T-helper 2 cell treated with Interferon-gamma antibody and Interleukin-4, amounts not matched to agents 100 ng/mL and 5 ng/mL, for 36 hours (primary cell): ENCODE data around the gene RTRAF. TPM values are rescaled to one million over a fixed set of nuclear protein-coding genes. Genes with fewer than 3 reads are reported as not detected.

Experiments
- intact Hi-C: fragments of 100-400 bp; cut with micrococcal nuclease; formaldehyde crosslinking; loops from one replicate; pipeline ENCODE4 v1.15.1; 2023
- total RNA-seq: library from RNA; stranded (reverse); gene quantifications from 2 replicates; pipeline ENCODE4 v1.2.3, GENCODE V29; 2022

Gene RTRAF
- total RNA-seq, 1 donor from 2014 or later: 182 TPM

- intact Hi-C loops: no loop called here
Measured at GRCh38 chr14:52020161-52020714, 30.9 kb downstream of the RTRAF start.

- intact Hi-C loops: no loop called here
Measured at GRCh38 chr14:52020866-52021717, 31.7 kb downstream of the RTRAF start.

GRCh38 chr14:52021957-52022600, 32.7 kb downstream of the RTRAF start:
- intact Hi-C loops: no loop called here

GRCh38 chr14:52023518-52023917, 34.2 kb downstream of the RTRAF start:
- intact Hi-C loops: no loop called here

GRCh38 chr14:52025310-52025709, 36.0 kb downstream of the RTRAF start:
- intact Hi-C loops: no loop called here

GRCh38 chr14:52026017-52026660, 36.8 kb downstream of the RTRAF start:
- intact Hi-C loops: no loop called here

- intact Hi-C loops: no loop called here
Measured at GRCh38 chr14:52026901-52027300, 37.6 kb downstream of the RTRAF start.

GRCh38 chr14:52029881-52030280, 40.5 kb downstream of the RTRAF start:
- intact Hi-C loops: no loop called here

GRCh38 chr14:52031781-52032180, 42.4 kb downstream of the RTRAF start:
- intact Hi-C loops: no loop called here

- intact Hi-C loops: no loop called here
Measured at GRCh38 chr14:52032204-52032801, 43.0 kb downstream of the RTRAF start.

GRCh38 chr14:52033101-52033642, 43.8 kb downstream of the RTRAF start:
- intact Hi-C loops: no loop called here

GRCh38 chr14:52039124-52039815, 49.9 kb downstream of the RTRAF start:
- intact Hi-C loops: no loop called here

- intact Hi-C loops: loop anchor here (10.0 kb wide), 1 partner anchor 234 kb away; no protein-coding TSS in a partner anchor
Measured at GRCh38 chr14:52040598-52040997, 51.3 kb downstream of the RTRAF start.

- intact Hi-C loops: loop anchor here (1.0 to 10.0 kb wide), 2 partner anchors 232 to 431 kb away; no protein-coding TSS in a partner anchor
Measured at GRCh38 chr14:52042371-52043289, 53.3 kb downstream of the RTRAF start.

- intact Hi-C loops: loop anchor here (1.0 to 10.0 kb wide), 2 partner anchors 231 to 430 kb away; no protein-coding TSS in a partner anchor
Measured at GRCh38 chr14:52043690-52044089, 54.3 kb downstream of the RTRAF start.

- intact Hi-C loops: loop anchor here (10.0 kb wide), 1 partner anchor 230 kb away; no protein-coding TSS in a partner anchor
Measured at GRCh38 chr14:52044791-52045522, 55.6 kb downstream of the RTRAF start.

- intact Hi-C loops: loop anchor here (10.0 kb wide), 1 partner anchor 228 kb away; no protein-coding TSS in a partner anchor
Measured at GRCh38 chr14:52046376-52046917, 57.1 kb downstream of the RTRAF start.

- intact Hi-C loops: loop anchor here (10.0 kb wide), 1 partner anchor 227 kb away; no protein-coding TSS in a partner anchor
Measured at GRCh38 chr14:52048116-52048515, 58.8 kb downstream of the RTRAF start.
